Hepatocyte (in vitro differentiated cells): ENCODE results near the gene IL10. TPM values are rescaled to one million over a fixed set of nuclear protein-coding genes. Genes with fewer than 3 reads are reported as not detected.

Experiments
- DNase-seq: peaks from one replicate; pipeline ENCODE4 v3.0.0-alpha.2; 2016; ENCODE audit warnings: low spot score
- H2AFZ ChIP-seq: fragments of 200-600 bp; sonication (generic); 2 replicates; pipeline ENCODE4 v1.6.0; 2016; ENCODE audit warnings: antibody characterized with exemption, mild to moderate bottlenecking
- H3K27ac ChIP-seq: fragments of 200-600 bp; sonication (generic); 2 replicates; pipeline ENCODE4 v1.5.1; 2016; ENCODE audit warnings: mild to moderate bottlenecking
- H3K27me3 ChIP-seq: fragments of 200-600 bp; sonication (generic); 2 replicates; pipeline ENCODE4 v1.6.1; 2016
- H3K36me3 ChIP-seq: fragments of 200-600 bp; sonication (generic); replicated peaks from 2 replicates; pipeline ENCODE4 v1.5.1; 2016; ENCODE audit warnings: low read depth; ENCODE audit not compliant: insufficient read depth
- H3K4me1 ChIP-seq: fragments of 200-600 bp; sonication (generic); 2 replicates; pipeline ENCODE4 v1.5.1; 2016; ENCODE audit warnings: mild to moderate bottlenecking, moderate library complexity; ENCODE audit not compliant: insufficient read depth
- H3K4me2 ChIP-seq: fragments of 200-600 bp; sonication (generic); 2 replicates; pipeline ENCODE4 v1.6.0; 2016
- H3K4me3 ChIP-seq: fragments of 200-600 bp; sonication (generic); 2 replicates; pipeline ENCODE4 v1.5.1; 2016; ENCODE audit warnings: mild to moderate bottlenecking
- H3K79me2 ChIP-seq: fragments of 200-600 bp; sonication (generic); 2 replicates; pipeline ENCODE4 v1.6.0; 2017; ENCODE audit warnings: mild to moderate bottlenecking
- H3K9me2 ChIP-seq: fragments of 200-600 bp; sonication (generic); replicated peaks from 2 replicates; pipeline ENCODE4 v1.6.0; 2017; ENCODE audit warnings: mild to moderate bottlenecking; ENCODE audit not compliant: insufficient read depth
- H3K9me3 ChIP-seq: fragments of 200-600 bp; sonication (generic); 2 replicates; pipeline ENCODE4 v1.5.1; 2016; ENCODE audit warnings: low read depth, mild to moderate bottlenecking
- H4K20me1 ChIP-seq: fragments of 200-600 bp; sonication (generic); 2 replicates; pipeline ENCODE4 v1.6.0; 2016; ENCODE audit warnings: mild to moderate bottlenecking; ENCODE audit not compliant: insufficient read depth, poor library complexity, severe bottlenecking
- CTCF ChIP-seq: fragments of 200-600 bp; sonication (generic); IDR thresholded peaks from 2 replicates; pipeline ENCODE4 v1.5.1; 2016; ENCODE audit warnings: antibody characterized with exemption, mild to moderate bottlenecking; ENCODE audit not compliant: poor library complexity
- EZH2 ChIP-seq: fragments of 200-600 bp; sonication (generic); IDR thresholded peaks from 2 replicates; pipeline ENCODE4 v1.6.1; 2016; ENCODE audit warnings: antibody characterized with exemption, mild to moderate bottlenecking, borderline replicate concordance
- EZH2phosphoT487 ChIP-seq: fragments of 200-600 bp; sonication (generic); IDR thresholded peaks from one replicate; pipeline ENCODE4 v1.6.1; 2018; ENCODE audit warnings: antibody characterized with exemption, mild to moderate bottlenecking, low read depth, moderate library complexity; ENCODE audit not compliant: unreplicated experiment, severe bottlenecking
- WGBS: methylation state at CpG from one replicate; pipeline ENCODE4 v1.1.6; 2016; ENCODE audit warnings: low lambda C conversion rate; ENCODE audit errors: missing lambda C conversion rate; 5-methylcytosine and 5-hydroxymethylcytosine counted together
- polyA plus RNA-seq: library from polyadenylated mRNA; unstranded; fragments of >200 nt; fragmentation: Nextera tagmentation; extraction: Ambion mirVana; gene quantifications from 2 replicates; pipeline ENCODE4 v1.2.1, GENCODE V29; 2016
- total RNA-seq: library from RNA; depleted of rRNA; stranded (reverse); fragments of >200 nt; gene quantifications from 2 replicates; pipeline ENCODE4 v1.2.3, GENCODE V29; 2014

IL10 gene
- total and polyA plus RNA-seq, 2 experiments from 2014 or later, result 0.50 TPM; not detected in 1

- Histone ChIP-seq H2AFZ (no peak overlapping the region), H3K4me3 (no peak overlapping the region), H4K20me1 (no peaks in the 10 kb centered on the region), H3K27ac (no peak overlapping the region), H3K4me1 (no peaks in the 10 kb centered on the region), H3K79me2 (no peaks in the 10 kb centered on the region), H3K9me3 (no peaks in the 10 kb centered on the region), H3K9me2 (no peaks in the 10 kb centered on the region), H3K4me2 (no peak overlapping the region), H3K36me3 (no peaks in the 10 kb centered on the region), H3K27me3 (no peaks in the 10 kb centered on the region)
- no peak for DNase-seq
- 100% methylated on average over 1 of the region's 1 CpG for WGBS
- TF ChIP-seq EZH2, result no peak
- no peak for TF ChIP-seq CTCF
- no peak for TF ChIP-seq EZH2phosphoT487
Observed at GRCh38 chr1:206760590-206760989, 11.7 kb downstream of the IL10 start.

GRCh38 chr1:206757524-206758266, 14.6 kb downstream of the IL10 start:
- no peak overlapping the region for H3K4me3 ChIP-seq
- no peak overlapping the region for H3K27ac ChIP-seq
- no peaks in the 10 kb centered on the region for H3K79me2 ChIP-seq
- no peaks in the 10 kb centered on the region for H4K20me1 ChIP-seq
- H3K36me3 ChIP-seq, result no peaks in the 10 kb centered on the region
- H3K4me2 ChIP-seq, result no peak overlapping the region
- no peak for TF ChIP-seq EZH2phosphoT487
- no peak for TF ChIP-seq CTCF
- no peak for TF ChIP-seq EZH2
- H3K27me3 ChIP-seq, result no peaks in the 10 kb centered on the region
- H3K4me1 ChIP-seq, result no peaks in the 10 kb centered on the region
- H3K9me3 ChIP-seq, result no peaks in the 10 kb centered on the region
- H2AFZ ChIP-seq, result no peak overlapping the region
- WGBS, result 76% methylated on average over 13 of the region's 13 CpGs
- no peak for DNase-seq
- no peaks in the 10 kb centered on the region for H3K9me2 ChIP-seq

DNA sequence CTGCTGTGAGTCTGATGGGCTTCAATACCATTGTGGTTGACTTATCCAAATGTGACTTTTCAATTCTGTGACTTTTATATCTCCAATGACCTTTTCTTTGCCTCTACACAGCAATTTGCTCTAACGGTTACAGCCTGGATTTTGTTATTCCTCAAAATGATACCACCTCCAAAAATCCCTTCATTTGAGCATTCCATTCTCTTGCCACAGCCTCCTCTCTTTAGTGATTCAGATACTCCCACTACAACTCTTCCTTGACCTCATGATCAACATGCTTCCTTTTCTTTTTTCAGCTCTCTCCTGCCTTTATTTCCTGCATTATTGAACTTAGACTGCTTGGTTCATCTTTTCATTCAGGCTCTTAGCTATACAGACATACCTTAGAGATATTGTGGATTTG, 18.3 kb downstream of the IL10 start:
- Histone ChIP-seq H3K27me3 (peaks cover 3% of the 10 kb centered on the region), H3K9me2 (no peaks in the 10 kb centered on the region), H3K4me3 (no peak overlapping the region), H3K4me1 (no peaks in the 10 kb centered on the region), H3K36me3 (no peaks in the 10 kb centered on the region), H2AFZ (no peak overlapping the region), H3K79me2 (no peaks in the 10 kb centered on the region), H3K27ac (no peak overlapping the region), H4K20me1 (no peaks in the 10 kb centered on the region), H3K4me2 (no peak overlapping the region), H3K9me3 (no peaks in the 10 kb centered on the region)
- DNase-seq, result no peak
- no peak for TF ChIP-seq EZH2phosphoT487
- WGBS, result 67% methylated on average over 1 of the region's 1 CpG

DNA sequence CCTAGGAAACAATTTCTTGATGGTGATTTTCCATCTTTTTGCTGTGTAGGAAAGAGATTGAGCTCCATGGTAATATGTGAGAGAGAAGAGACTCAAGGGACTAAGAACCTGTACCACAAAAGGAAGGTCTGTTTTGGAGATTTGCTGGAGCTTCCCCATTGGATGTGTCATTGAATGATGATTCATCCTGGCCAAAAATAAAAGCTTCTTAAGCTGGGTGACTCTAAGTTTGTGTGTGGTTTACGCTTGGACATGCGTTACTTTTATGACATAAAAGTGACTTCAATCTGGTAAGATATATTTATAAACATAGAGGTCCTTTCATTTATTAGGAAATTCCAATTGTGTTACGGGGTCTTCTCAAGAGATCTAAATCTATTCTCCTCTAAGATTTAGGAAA, 19.2 kb downstream of the IL10 start:
- Histone ChIP-seq H3K9me2 (no peaks in the 10 kb centered on the region), H3K4me1 (no peaks in the 10 kb centered on the region)
- WGBS, result 96% methylated on average over 3 of the region's 3 CpGs

More for the DNA sequence above, 19.2 kb downstream of the IL10 start:
- no peak for DNase-seq
- H2AFZ ChIP-seq, result no peak overlapping the region
- TF ChIP-seq CTCF, result no peak
- no peak for TF ChIP-seq EZH2
- TF ChIP-seq EZH2phosphoT487, result no peak
- H3K27me3 ChIP-seq, result peaks cover 7% of the 10 kb centered on the region
- H3K79me2 ChIP-seq, result no peaks in the 10 kb centered on the region
- no peak overlapping the region for H3K27ac ChIP-seq
- H3K9me3 ChIP-seq, result no peaks in the 10 kb centered on the region
- H4K20me1 ChIP-seq, result no peaks in the 10 kb centered on the region
- no peak overlapping the region for H3K4me2 ChIP-seq
- H3K36me3 ChIP-seq, result no peaks in the 10 kb centered on the region
- H3K4me3 ChIP-seq, result no peak overlapping the region
